GM19351 (cell line): Measurements from ENCODE around the gene HLF.

Source experiments
- ATAC-seq: cut with Tn5 transposase; IDR thresholded peaks from one replicate; pipeline ENCODE4 v1.9.1; 2021; ENCODE audit warnings: mild to moderate bottlenecking, moderate library complexity; ENCODE audit not compliant: unreplicated experiment

HLF gene

DNA sequence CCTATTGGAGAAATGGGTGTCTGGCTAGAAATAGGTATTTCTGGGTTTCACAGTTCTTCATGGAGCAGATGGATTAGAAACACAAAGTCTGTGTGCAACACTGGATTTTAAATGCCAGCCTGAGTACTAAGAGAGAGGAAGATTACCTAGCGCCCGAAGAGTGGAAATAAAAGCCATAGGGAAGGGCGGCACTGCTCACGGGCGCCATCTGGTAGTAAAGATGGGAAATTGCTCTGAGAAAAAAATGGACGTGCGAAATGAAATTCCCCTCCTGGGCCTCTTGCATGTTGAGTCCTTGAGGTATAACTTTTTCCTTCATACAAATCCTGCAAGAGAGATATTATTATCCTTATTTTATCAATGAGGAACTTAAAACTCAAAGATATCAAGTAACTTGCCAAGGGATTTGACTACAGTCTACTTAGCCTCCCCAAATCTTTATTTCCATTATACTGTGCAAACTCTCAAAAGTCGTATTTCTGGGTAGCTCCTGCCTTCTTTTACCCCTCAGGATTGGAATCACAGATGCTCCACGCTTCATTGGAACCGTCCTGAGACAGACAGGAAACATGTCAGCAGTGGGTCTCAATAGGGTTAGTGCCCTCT is 84.1 kb downstream of the HLF start:
- ATAC-seq: no peak

DNA sequence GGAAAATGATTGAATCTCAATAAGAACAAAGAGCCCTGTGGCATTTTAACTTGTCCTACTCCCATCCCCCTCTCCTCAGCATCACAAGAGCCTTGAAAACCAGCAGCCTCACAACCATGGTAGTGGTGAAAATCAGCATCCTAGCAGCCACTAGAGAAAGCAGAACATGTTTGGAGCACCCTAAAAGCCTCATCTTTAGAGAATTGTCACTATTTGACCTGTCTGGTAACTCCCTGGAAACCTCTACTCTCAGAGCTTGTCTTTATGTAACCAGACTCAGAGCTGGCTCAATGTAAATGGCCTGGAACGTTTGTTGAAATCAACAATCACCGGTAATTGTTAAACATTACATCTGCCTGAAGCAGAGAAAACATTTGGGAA is 86.1 kb downstream of the HLF start:
- no peak for ATAC-seq

DNA sequence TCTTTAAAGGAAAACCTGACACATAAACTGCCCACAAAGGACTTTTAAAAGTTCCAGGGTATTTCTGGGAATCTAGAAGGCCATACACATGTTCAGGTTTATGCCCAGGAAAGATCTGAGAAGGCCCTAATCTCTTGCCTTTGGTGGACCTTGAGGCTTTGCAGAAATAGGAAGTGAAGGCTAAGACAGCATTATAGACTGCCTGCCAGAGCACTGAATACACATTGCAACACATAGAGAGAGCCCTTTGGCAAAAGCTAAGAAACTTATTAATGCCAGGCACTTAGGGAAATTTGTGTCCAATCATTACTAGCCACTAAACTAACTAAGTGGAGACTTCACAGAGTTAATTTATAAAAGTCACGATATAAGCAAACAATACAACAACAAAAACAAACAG is 86.5 kb downstream of the HLF start:
- ATAC-seq: no peak

DNA sequence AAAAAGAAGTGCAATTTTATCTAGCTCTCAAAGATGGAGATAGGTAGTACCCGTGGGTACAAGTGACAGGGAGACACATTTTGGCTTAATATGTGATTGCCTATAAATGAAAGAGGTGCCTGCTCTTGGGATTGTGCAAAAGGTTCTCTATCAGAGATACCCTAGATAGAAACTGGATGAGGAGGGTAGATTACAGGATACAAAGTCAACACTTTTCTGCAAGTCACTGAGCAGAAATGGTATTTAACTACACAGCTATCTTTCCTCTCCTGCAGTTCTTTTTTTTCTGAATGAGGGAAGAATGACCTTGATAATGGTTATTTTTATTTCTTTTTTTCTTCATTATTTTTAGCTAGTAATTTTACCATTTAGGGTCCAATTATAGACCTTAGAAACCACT is 89.2 kb downstream of the HLF start:
- ATAC-seq: no peak

DNA sequence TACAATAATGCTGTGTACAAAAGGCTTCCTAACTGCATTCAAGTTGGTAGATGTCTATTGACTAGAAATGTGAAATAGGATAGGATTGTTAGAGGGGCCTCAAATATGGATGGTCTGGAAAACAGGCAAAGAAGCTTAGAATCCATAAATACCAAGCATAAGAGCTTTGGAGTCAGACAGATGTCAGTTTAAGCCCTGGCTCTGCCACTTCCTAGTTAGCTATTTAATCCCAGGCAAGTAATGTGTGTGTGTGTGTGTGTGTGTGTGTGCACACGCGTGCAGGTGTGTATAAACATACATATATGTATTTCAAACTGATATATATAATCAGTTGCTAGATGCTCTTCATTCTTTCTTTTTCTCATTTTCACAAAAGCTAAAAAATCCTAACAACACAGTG is 90.2 kb downstream of the HLF start:
- no peak for ATAC-seq

DNA sequence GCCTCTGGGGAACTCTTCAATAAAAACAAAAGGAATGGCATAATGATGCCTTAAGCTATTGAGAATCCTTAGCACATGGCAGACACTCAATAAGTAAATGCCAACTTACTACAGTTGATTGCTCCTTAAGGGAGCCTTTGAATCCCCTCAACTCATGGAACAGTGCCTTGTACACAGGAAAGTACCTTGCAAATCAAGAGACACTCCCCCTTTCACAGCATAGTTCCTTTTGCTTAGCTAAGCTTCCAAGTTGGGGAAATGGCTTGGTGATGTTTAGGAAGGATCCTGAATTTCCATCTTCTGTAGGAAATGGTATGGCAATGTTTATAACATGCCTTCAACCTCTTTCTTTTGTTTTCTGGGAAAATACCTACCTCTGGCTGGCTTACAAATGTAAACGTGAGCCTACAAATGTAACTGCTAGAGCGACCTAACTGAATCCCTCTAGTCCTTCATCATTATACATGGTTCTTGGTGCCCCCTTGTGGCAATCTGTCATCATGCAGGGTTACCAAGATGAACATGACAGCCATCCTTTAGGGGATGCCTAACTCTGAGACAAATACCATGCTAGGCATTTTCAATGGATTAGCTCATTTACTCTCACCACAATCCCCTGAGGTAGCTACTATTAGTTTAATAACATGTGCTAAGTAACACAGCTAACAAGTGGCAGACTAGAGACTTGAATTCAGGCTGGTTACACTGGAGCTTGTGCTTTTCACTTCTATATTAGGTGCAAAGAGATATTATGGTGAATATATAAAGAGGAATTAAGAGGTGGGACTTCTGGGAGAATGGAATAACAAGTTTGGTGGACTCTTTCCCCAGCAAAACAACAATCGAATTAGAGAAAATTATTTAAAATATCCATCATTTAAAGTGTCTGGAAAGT is 91.9 kb downstream of the HLF start:
- ATAC-seq: peak; percentile 100

DNA sequence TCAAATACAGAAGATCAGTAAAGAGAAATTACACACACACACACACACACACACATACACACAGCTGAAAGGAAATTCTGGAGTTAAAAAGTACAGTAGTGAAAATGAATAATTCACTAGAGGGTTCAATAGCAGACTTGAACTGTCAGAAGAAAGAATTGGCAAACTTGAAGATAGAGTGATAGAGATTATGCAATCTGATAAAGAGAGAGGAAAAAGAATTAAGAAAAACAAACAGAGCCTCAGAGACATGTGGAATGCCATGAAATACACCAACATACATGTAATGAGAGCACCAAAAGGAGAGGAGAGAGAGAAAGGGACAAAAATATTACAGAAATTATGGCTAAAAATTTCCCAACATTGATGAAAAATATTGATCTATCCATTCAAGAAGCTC is 96.2 kb downstream of the HLF start:
- ATAC-seq: no peak

DNA sequence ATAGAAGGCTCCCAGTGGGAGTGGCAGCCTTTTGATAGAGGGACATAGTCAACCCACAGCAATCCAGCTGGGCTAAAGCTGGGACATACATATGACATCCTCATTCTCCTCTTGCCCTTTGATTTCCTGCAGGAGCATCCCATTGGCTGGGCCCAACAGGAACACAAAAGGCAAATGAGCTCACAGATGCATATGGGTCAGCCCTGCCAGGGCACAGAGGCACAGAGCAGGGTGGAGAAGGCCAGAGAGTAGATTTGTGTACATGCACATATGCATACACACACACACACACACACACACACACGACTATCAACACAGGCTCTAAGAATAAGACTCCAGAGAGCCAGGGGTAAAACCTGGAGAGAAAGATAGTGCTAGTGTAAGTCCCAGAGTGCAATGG is 98.3 kb downstream of the HLF start:
- ATAC-seq: no peak

DNA sequence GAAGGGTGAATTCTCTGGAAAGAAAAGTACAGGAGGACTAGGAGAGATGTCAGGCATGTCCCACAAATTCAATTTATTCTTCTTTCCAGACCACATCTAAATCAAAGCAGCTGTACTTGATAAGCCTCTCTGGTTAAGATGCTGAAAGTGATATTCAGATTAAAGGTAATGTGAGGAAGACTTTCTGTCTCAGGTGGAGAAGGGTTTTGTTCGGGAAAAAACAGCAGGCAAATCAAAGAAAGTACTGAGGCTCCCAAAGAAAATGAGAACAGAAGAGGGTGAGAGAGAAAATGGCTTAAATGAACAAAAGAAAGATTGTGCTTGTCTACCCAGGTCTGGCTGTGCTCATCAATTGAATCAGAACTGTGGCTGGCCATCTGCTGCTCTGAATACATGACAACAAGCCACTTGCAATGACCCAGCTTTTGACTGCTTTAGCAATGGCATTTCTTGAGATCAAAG is 101.3 kb downstream of the HLF start:
- no peak for ATAC-seq

GRCh38 chr17:55368706-55369105 is 103.9 kb downstream of the HLF start:
- no peak for ATAC-seq
